ENCODE data around the gene TEX30. TPM values are rescaled to one million over a fixed set of nuclear protein-coding genes. Genes with fewer than 3 reads are reported as not detected.

TEX30 gene
- total RNA-seq, 2 experiments from 2014 or later = 30.5 to 32.8 TPM

- Mint-ChIP-seq H3K9me3 (no peaks in the 10 kb centered on the region), H3K27me3 (no peaks in the 10 kb centered on the region), H3K4me3 (no peak overlapping the region), H3K4me1 (ENCODE audit: low read depth) (peaks cover 37% of the 10 kb centered on the region), H3K36me3 (ENCODE audit: low read depth) (peaks cover 23% of the 10 kb centered on the region), H3K27ac (no peak overlapping the region)
- ChIA-PET POLR2A (interaction anchor here (1.4 kb wide), 1 partner anchor 30 kb away, joined by 5 read pairs; the partner anchor contains the start of genes BIVM and POGLUT2), CTCF (interaction anchor here (0.7 to 1.8 kb wide), 4 partner anchors 30 to 189 kb away, joined by 3 to 5 read pairs (median 4); partner anchors contain the start of gene ERCC5)
- TF ChIP-seq CTCF (IDR thresholded peaks at IDR 0.05) = no peak
- intact Hi-C loops (cut with micrococcal nuclease) = loop anchor here (5.0 to 10.0 kb wide), 4 partner anchors 33 to 375 kb away; partner anchors contain the start of genes ERCC5 and TPP2
- ATAC-seq = no peak
- DNase-seq = no peak
Observed at GRCh38 chr13:102769679-102770078, 3.9 kb downstream of the TEX30 start.

- Mint-ChIP-seq H3K27ac (no peak overlapping the region), H3K4me3 (no peak overlapping the region), H3K27me3 (no peaks in the 10 kb centered on the region), H3K9me3 (no peaks in the 10 kb centered on the region), H3K36me3 (ENCODE audit: low read depth) (peaks cover 23% of the 10 kb centered on the region), H3K4me1 (ENCODE audit: low read depth) (peaks cover 30% of the 10 kb centered on the region)
- TF ChIP-seq CTCF (IDR thresholded peaks at IDR 0.05) = no peak
- ATAC-seq (no peak), DNase-seq (no peak)
- intact Hi-C loops (cut with micrococcal nuclease) = loop anchor here (5.0 kb wide), 1 partner anchor 33 kb away; no protein-coding TSS in a partner anchor
- CTCF ChIA-PET = interaction anchor here (1.5 to 1.8 kb wide), 2 partner anchors 31 to 77 kb away, joined by 4 to 6 read pairs; partner anchors contain the start of gene ERCC5
- POLR2A ChIA-PET = interaction anchor here (1.4 kb wide), 1 partner anchor 31 kb away, joined by 5 read pairs; the partner anchor contains the start of genes BIVM and POGLUT2
Observed at GRCh38 chr13:102768909-102769308, 4.7 kb downstream of the TEX30 start.

- Mint-ChIP-seq H3K4me1 (ENCODE audit: low read depth) (no peaks in the 10 kb centered on the region), H3K27ac (no peak overlapping the region), H3K4me3 (no peak overlapping the region), H3K27me3 (no peaks in the 10 kb centered on the region), H3K9me3 (no peaks in the 10 kb centered on the region), H3K36me3 (ENCODE audit: low read depth) (peaks cover 7% of the 10 kb centered on the region)
- ChIA-PET POLR2A (no interaction called here), CTCF (no interaction called here)
- intact Hi-C loops (cut with micrococcal nuclease) = no loop called here
- DNase-seq (no peak), ATAC-seq (no peak)
- no peak for TF ChIP-seq CTCF (IDR thresholded peaks at IDR 0.05)
Observed at GRCh38 chr13:102763741-102764140, 9.8 kb downstream of the TEX30 start.

GRCh38 chr13:102761071-102761470 is 12.5 kb downstream of the TEX30 start:
- no peaks in the 10 kb centered on the region for H3K27me3 Mint-ChIP-seq
- CTCF ChIA-PET = interaction anchor here (1.4 kb wide), 1 partner anchor 39 kb away, joined by 3 read pairs; no protein-coding TSS in a partner anchor
- H3K4me3 Mint-ChIP-seq = no peak overlapping the region
- no peak for TF ChIP-seq CTCF (IDR thresholded peaks at IDR 0.05)
- H3K4me1 Mint-ChIP-seq (ENCODE audit: low read depth) = no peaks in the 10 kb centered on the region
- no peak overlapping the region for H3K27ac Mint-ChIP-seq
- ATAC-seq = no peak
- intact Hi-C loops (cut with micrococcal nuclease) = no loop called here
- no peak for DNase-seq
- POLR2A ChIA-PET = no interaction called here
- H3K9me3 Mint-ChIP-seq = no peaks in the 10 kb centered on the region
- no peaks in the 10 kb centered on the region for H3K36me3 Mint-ChIP-seq (ENCODE audit: low read depth)

GRCh38 chr13:102758842-102759241 is 14.7 kb downstream of the TEX30 start:
- no peaks in the 10 kb centered on the region for H3K4me1 Mint-ChIP-seq (ENCODE audit: low read depth)
- TF ChIP-seq CTCF (IDR thresholded peaks at IDR 0.05) = no peak
- H3K9me3 Mint-ChIP-seq = no peaks in the 10 kb centered on the region
- intact Hi-C loops (cut with micrococcal nuclease) = no loop called here
- H3K27ac Mint-ChIP-seq = no peak overlapping the region
- no peak for DNase-seq
- ATAC-seq = no peak
- H3K4me3 Mint-ChIP-seq = no peak overlapping the region
- no peaks in the 10 kb centered on the region for H3K36me3 Mint-ChIP-seq (ENCODE audit: low read depth)
- ChIA-PET CTCF (no interaction called here), POLR2A (no interaction called here)
- H3K27me3 Mint-ChIP-seq = no peaks in the 10 kb centered on the region
